Body of pancreas (tissue), 4 donors: ENCODE measurements around the gene E2F6.

Experiments used
- CTCF ChIP-seq, 7 experiments: fragments of 450-650 bp in 4 of 7; fragments of 200-600 bp in 3 of 7; sonication (generic) in 3 of 7; IDR thresholded peaks; one replicate each; pipeline ENCODE4 v1.5.1; 2016 to 2019; ENCODE audit warnings: antibody characterized with exemption in 7 of 7
- POLR2A ChIP-seq, 3 donors: fragments of 450-650 bp; IDR thresholded peaks; one replicate each; pipeline ENCODE4 v1.6.1; 2016; ENCODE audit warnings: antibody characterized with exemption in 3 of 3, mild to moderate bottlenecking in 2 of 3

- TF ChIP-seq CTCF (IDR thresholded peaks at IDR 0.05) (peak in 1 of 7 experiments; percentile 2), POLR2A (IDR thresholded peaks at IDR 0.05) (no peak)
These were observed 557 bp upstream of the E2F6 start for GRCh38 chr2:11466307-11467128.
